ENCODE measurements around the gene CACNB2.

Gene CACNB2

GRCh38 chr10:18306031-18306430 is 165.8 kb downstream of the CACNB2 start:
- H3K4me3 ChIP-seq (ENCODE audit: low read depth, low read length), result no peak overlapping the region
- DNase-seq (ENCODE audit: low read depth), result no peak
- TF ChIP-seq CTCF (IDR thresholded peaks at IDR 0.05; ENCODE audit: low read depth, low read length) (no peak), MYC (IDR thresholded peaks at IDR 0.05; ENCODE audit: low read depth, low read length) (no peak), MAX (IDR thresholded peaks at IDR 0.05; ENCODE audit: low read depth, low read length) (no peak), POLR2A (IDR thresholded peaks at IDR 0.05; ENCODE audit: extremely low read depth, insufficient read length) (no peak)

- DNase-seq (ENCODE audit: low read depth), result no peak
- no peak overlapping the region for H3K4me3 ChIP-seq (ENCODE audit: low read depth, low read length)
- TF ChIP-seq MYC (IDR thresholded peaks at IDR 0.05; ENCODE audit: low read depth, low read length) (no peak), CTCF (IDR thresholded peaks at IDR 0.05; ENCODE audit: low read depth, low read length) (no peak), POLR2A (IDR thresholded peaks at IDR 0.05; ENCODE audit: extremely low read depth, insufficient read length) (no peak)
These were observed 168.4 kb downstream of the CACNB2 start for GRCh38 chr10:18308600-18308999.

GRCh38 chr10:18310761-18311160 is 170.5 kb downstream of the CACNB2 start:
- no peak for TF ChIP-seq MYC (IDR thresholded peaks at IDR 0.05; ENCODE audit: low read depth, low read length)
- TF ChIP-seq CTCF (IDR thresholded peaks at IDR 0.05; ENCODE audit: low read depth, low read length), result no peak
- no peak for TF ChIP-seq POLR2A (IDR thresholded peaks at IDR 0.05; ENCODE audit: extremely low read depth, insufficient read length)
- no peak for TF ChIP-seq MAX (IDR thresholded peaks at IDR 0.05; ENCODE audit: low read depth, low read length)
- no peak for DNase-seq (ENCODE audit: low read depth)
- no peak overlapping the region for H3K4me3 ChIP-seq (ENCODE audit: low read depth, low read length)

GRCh38 chr10:18312374-18313139 is 172.3 kb downstream of the CACNB2 start:
- H3K4me3 ChIP-seq (ENCODE audit: low read depth, low read length), result no peak overlapping the region
- peak; percentile 32 for DNase-seq (ENCODE audit: low read depth)
- TF ChIP-seq MAX (IDR thresholded peaks at IDR 0.05; ENCODE audit: low read depth, low read length), result no peak
- TF ChIP-seq POLR2A (IDR thresholded peaks at IDR 0.05; ENCODE audit: extremely low read depth, insufficient read length), result no peak
- no peak for TF ChIP-seq CTCF (IDR thresholded peaks at IDR 0.05; ENCODE audit: low read depth, low read length)
- TF ChIP-seq MYC (IDR thresholded peaks at IDR 0.05; ENCODE audit: low read depth, low read length), result no peak

GRCh38 chr10:18313140-18313530 is 172.9 kb downstream of the CACNB2 start:
- H3K4me3 ChIP-seq (ENCODE audit: low read depth, low read length), result no peak overlapping the region
- TF ChIP-seq MAX (IDR thresholded peaks at IDR 0.05; ENCODE audit: low read depth, low read length) (no peak), POLR2A (IDR thresholded peaks at IDR 0.05; ENCODE audit: extremely low read depth, insufficient read length) (no peak), CTCF (IDR thresholded peaks at IDR 0.05; ENCODE audit: low read depth, low read length) (no peak), MYC (IDR thresholded peaks at IDR 0.05; ENCODE audit: low read depth, low read length) (no peak)
- no peak for DNase-seq (ENCODE audit: low read depth)

Data from NB4 (cell line).